ENCODE measurements around the gene RNF148. TPM values are rescaled to one million over a fixed set of nuclear protein-coding genes. Genes with fewer than 3 reads are reported as not detected.

The RNF148 gene
- total RNA-seq, 1 donor from 2014 or later: 0.41 TPM

DNA sequence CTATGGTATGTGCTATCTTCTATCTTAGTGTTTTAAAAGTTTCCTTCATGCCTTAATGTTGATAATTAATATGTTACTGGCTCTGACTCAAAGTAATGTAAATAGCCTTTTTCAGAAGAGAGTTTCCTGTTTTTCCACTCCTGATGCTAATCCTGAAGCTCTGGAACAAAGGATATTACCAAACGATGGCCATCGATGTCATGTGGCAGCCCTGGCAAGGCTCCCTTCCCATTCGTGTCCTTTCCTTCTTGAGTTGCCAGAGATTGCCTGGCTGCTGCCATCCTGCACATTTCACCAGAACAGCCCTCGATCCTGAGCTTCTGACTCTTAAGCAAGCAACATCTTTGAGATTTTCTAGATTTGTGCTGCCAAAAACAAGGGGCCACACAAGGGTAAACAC is 49.8 kb downstream of the RNF148 start:
- no peak for FAIRE-seq

More for the DNA sequence above, 49.8 kb downstream of the RNF148 start:
- DNase-seq (ENCODE audit: low spot score in 2 of 2): no peak

Small RNA genes within 50 kb of the gene (small RNA-seq; reads per million reads assigned to genes)
- gene AC006463.1: not detected

Other genes with a start within 250 kb of the RNF148 start
- gene RNF133, start 3.8 kb downstream of the RNF148 start, total RNA-seq: 0.41 TPM
- gene CADPS2, start 183.5 kb upstream of the RNF148 start, total RNA-seq: 9.8 TPM